ENCODE data around the gene STARD13. TPM values are rescaled to one million over a fixed set of nuclear protein-coding genes. Genes with fewer than 3 reads are reported as not detected.
A peak's percentile ranks its signal among the peaks of the same experiment; 100 is the strongest.

Gene STARD13
- total RNA-seq, 4 donors from 2014 or later = 36.8 to 65.6 (median 46.0) TPM

- peaks cover 0 to 6% of the 10 kb centered on the region in 2 donors for H3K4me1 ChIP-seq
- intact Hi-C loops (cut with DNase I; ENCODE audit: low total_unique reads) = loop anchor here (5.0 kb wide), 1 partner anchor 257 kb away; no protein-coding TSS in a partner anchor
Measured at GRCh38 chr13:33284916-33285315, 639 bp downstream of the STARD13 start.

GRCh38 chr13:33284031-33284430 lies 1.5 kb downstream of the STARD13 start:
- intact Hi-C loops (cut with DNase I; ENCODE audit: low total_unique reads) = no loop called here
- Histone ChIP-seq H3K27ac (peak overlapping the region; percentile 94 to 98), H3K27me3 (no peaks in the 10 kb centered on the region), H3K4me3 (peak overlapping the region; percentile 56 to 62), H3K36me3 (no peaks in the 10 kb centered on the region), H3K4me1 (peaks cover 0 to 6% of the 10 kb centered on the region in 2 donors), H3K9me3 (no peaks in the 10 kb centered on the region)
- DNase-seq = no peak
- TF ChIP-seq CTCF (IDR thresholded peaks at IDR 0.05) (no peak), POLR2A (IDR thresholded peaks at IDR 0.05) (no peak)

More at GRCh38 chr13:33284916-33285315, 639 bp downstream of the STARD13 start:
- peak overlapping the region; percentile 56 to 62 for H3K4me3 ChIP-seq
- no peak for TF ChIP-seq CTCF (IDR thresholded peaks at IDR 0.05)
- no peak for DNase-seq
- H3K27me3 ChIP-seq = no peaks in the 10 kb centered on the region
- H3K9me3 ChIP-seq = no peaks in the 10 kb centered on the region
- peak overlapping the region; percentile 94 to 98 for H3K27ac ChIP-seq
- H3K36me3 ChIP-seq = no peaks in the 10 kb centered on the region

- peaks cover 0 to 6% of the 10 kb centered on the region in 2 donors for H3K4me1 ChIP-seq
- TF ChIP-seq POLR2A (IDR thresholded peaks at IDR 0.05) (no peak), CTCF (IDR thresholded peaks at IDR 0.05) (no peak)
- peak overlapping the region in 1 of 2 donors; percentile 62 for H3K4me3 ChIP-seq
- intact Hi-C loops (cut with DNase I; ENCODE audit: low total_unique reads) = no loop called here
- H3K36me3 ChIP-seq = no peaks in the 10 kb centered on the region
- H3K9me3 ChIP-seq = no peaks in the 10 kb centered on the region
- no peak for DNase-seq
- H3K27ac ChIP-seq = peak overlapping the region; percentile 94 to 98
- H3K27me3 ChIP-seq = no peaks in the 10 kb centered on the region
Measured at GRCh38 chr13:33283195-33283911, 2.2 kb downstream of the STARD13 start.

GRCh38 chr13:33281951-33282595 lies 3.5 kb downstream of the STARD13 start:
- peaks cover 0 to 6% of the 10 kb centered on the region in 2 donors for H3K4me1 ChIP-seq
- H3K4me3 ChIP-seq = no peak overlapping the region
- intact Hi-C loops (cut with DNase I; ENCODE audit: low total_unique reads) = no loop called here
- H3K27me3 ChIP-seq = no peaks in the 10 kb centered on the region
- peak overlapping the region in 1 of 2 donors; percentile 98 for H3K27ac ChIP-seq
- TF ChIP-seq CTCF (IDR thresholded peaks at IDR 0.05) (no peak), POLR2A (IDR thresholded peaks at IDR 0.05) (no peak)
- no peak for DNase-seq
- H3K9me3 ChIP-seq = no peaks in the 10 kb centered on the region
- H3K36me3 ChIP-seq = no peaks in the 10 kb centered on the region

GRCh38 chr13:33280923-33281322 lies 4.6 kb downstream of the STARD13 start:
- no peaks in the 10 kb centered on the region for H3K36me3 ChIP-seq
- intact Hi-C loops (cut with DNase I; ENCODE audit: low total_unique reads) = no loop called here
- H3K4me3 ChIP-seq = no peak overlapping the region
- peaks cover 0 to 6% of the 10 kb centered on the region in 2 donors for H3K4me1 ChIP-seq
- no peaks in the 10 kb centered on the region for H3K9me3 ChIP-seq
- no peaks in the 10 kb centered on the region for H3K27me3 ChIP-seq
- peak overlapping the region in 1 of 2 donors; percentile 17 for H3K27ac ChIP-seq
- DNase-seq = no peak
- no peak for TF ChIP-seq POLR2A (IDR thresholded peaks at IDR 0.05)
- TF ChIP-seq CTCF (IDR thresholded peaks at IDR 0.05) = no peak
